HFF-Myc (cell line): ENCODE results near the gene PPIF.

Source experiments
- DNase-seq: peaks from one replicate; pipeline ENCODE4 v3.0.0-alpha.2; 2011; ENCODE audit warnings: low read depth; ENCODE audit errors: extremely low read depth
- H3K4me3 ChIP-seq: replicated peaks from 2 replicates; pipeline ENCODE4 v1.5.1; 2011; ENCODE audit warnings: low read depth, mild to moderate bottlenecking, control low read depth, low read length
- TF ChIP-seq, protein P1 (sequence below): IDR thresholded peaks from 2 replicates; pipeline ENCODE4 v1.5.1; 2012; ENCODE audit warnings: mild to moderate bottlenecking, low read depth, low read length, control low read depth; ENCODE audit errors: missing control alignments

The PPIF gene

DNA sequence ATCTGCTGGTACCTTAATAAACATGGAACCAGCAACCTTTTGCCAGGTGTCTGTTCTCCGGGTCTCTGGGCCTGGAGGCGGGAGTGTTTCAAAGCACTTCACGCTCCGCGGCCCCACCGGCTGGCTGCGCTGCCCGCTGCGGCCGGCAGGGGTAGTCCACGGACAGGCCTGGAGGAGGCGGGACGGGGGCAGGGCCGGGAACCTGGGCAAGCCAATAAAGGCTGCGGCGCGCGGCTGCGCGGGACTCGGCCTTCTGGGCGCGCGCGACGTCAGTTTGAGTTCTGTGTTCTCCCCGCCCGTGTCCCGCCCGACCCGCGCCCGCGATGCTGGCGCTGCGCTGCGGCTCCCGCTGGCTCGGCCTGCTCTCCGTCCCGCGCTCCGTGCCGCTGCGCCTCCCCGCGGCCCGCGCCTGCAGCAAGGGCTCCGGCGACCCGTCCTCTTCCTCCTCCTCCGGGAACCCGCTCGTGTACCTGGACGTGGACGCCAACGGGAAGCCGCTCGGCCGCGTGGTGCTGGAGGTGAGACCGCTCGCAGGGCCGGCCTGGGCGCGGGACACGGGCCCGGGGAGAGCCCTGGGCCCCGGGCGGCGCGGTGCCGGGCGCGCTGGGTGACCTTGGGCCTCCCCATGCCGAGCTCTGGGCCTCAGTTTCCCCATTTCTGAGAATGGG is at the start of gene PPIF:
Gene PPIF, plus strand, starts transcription at position 244 of the 668 bp plus-strand sequence. Its CDS starts 80 bp downstream, at position 324.
- peak; percentile 46 for DNase-seq
- H3K4me3 ChIP-seq: peak within 1 kb of the TSS; percentile 91
- TF ChIP-seq, protein P1, sequence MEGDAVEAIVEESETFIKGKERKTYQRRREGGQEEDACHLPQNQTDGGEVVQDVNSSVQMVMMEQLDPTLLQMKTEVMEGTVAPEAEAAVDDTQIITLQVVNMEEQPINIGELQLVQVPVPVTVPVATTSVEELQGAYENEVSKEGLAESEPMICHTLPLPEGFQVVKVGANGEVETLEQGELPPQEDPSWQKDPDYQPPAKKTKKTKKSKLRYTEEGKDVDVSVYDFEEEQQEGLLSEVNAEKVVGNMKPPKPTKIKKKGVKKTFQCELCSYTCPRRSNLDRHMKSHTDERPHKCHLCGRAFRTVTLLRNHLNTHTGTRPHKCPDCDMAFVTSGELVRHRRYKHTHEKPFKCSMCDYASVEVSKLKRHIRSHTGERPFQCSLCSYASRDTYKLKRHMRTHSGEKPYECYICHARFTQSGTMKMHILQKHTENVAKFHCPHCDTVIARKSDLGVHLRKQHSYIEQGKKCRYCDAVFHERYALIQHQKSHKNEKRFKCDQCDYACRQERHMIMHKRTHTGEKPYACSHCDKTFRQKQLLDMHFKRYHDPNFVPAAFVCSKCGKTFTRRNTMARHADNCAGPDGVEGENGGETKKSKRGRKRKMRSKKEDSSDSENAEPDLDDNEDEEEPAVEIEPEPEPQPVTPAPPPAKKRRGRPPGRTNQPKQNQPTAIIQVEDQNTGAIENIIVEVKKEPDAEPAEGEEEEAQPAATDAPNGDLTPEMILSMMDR: peak; percentile 90

DNA sequence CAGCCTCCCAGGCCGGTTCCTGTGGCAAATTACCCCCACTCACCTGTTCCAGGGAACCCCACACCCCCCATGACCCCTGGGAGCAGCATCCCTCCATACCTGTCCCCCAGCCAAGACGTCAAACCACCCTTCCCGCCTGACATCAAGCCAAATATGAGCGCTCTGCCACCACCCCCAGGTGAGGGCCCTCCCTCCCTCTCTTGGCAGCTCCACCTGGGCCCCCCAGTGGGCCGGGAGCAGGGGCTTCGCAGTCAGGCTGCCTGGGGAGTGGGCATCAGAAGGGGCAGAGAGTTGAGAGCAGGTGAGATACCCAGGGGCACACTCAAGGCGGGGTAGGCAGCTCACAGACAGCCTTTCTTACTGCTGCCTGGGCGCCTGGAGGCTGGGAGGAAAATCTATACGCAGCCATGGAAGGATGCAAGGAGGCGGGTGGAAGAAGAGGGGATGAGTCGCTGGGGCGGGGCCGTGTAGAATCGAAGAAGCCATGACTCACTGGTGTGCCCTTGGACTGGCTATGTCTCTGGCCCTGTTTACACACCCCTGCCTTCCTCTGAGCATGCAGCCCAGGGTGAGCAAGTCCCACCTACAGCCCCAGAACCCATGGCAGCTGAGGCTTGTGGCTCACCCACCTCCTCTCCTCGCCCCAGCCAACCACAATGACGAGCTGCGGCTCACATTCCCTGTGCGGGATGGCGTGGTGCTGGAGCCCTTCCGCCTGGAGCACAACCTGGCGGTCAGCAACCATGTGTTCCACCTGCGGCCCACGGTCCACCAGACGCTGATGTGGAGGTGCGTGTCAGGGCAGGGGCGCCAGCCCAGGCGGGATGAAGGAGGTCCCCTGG is 48.6 kb upstream of the PPIF start:
- no peak overlapping the region for H3K4me3 ChIP-seq
- peak; percentile 86 for DNase-seq

DNA sequence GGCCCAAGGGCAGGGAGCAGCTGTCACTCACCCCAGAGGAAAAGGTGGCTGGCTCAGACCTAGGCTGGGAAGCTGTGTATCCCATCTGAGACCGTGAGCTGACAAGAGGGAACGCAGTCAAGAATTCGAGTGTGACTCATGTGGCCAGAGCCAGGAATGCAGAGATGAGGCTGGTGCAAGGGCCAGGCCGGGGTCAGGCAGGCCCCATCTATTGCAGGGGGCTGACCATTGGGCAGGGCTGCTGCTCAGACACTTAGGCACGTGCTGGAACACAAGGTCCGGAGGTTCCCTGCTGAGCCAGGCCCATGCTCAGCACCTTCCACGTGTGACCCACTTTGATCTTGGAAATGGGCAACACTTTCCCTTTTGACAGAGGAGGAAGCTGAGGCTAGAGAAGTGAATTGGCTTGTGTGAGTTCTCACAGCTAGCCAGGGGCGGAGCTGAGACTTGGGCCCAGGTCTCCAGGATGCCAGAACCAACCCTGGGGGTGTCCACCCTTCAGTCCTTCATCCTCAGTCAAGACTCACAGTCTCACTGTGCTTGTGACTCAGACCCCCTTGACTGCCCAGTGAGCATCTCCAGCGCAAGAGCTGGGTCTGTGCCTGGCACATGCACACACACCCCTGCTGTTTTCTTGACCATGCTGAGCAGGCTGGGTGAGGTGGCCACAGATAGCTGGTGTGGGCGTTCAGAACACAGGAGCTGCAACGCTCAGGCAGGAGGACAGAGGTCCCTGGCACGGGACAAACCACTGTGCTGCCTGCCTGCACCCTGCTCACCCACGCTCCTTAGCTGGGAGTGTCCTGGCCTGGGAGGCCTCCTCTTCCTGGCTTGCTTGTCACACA is 47.6 kb upstream of the PPIF start:
- H3K4me3 ChIP-seq: no peak overlapping the region
- TF ChIP-seq, protein P1: no peak

More for the DNA sequence above, 48.6 kb upstream of the PPIF start:
- TF ChIP-seq, protein P1: no peak

DNA sequence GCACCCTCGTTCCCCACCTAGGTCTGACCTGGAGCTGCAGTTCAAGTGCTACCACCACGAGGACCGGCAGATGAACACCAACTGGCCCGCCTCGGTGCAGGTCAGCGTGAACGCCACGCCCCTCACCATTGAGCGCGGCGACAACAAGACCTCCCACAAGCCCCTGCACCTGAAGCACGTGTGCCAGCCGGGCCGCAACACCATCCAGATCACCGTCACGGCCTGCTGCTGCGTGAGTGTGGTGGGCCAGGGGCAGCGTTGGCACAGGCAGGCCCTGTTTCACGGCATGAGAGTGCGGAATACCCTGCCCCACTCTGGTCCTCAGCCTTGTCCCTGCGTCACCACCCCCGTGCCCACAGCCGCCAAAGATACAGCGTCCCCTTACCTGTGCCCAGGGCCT is 46.6 kb upstream of the PPIF start:
- no peak overlapping the region for H3K4me3 ChIP-seq
- TF ChIP-seq, protein P1: no peak
- no peak for DNase-seq

More for the DNA sequence above, 47.6 kb upstream of the PPIF start:
- DNase-seq: no peak

DNA sequence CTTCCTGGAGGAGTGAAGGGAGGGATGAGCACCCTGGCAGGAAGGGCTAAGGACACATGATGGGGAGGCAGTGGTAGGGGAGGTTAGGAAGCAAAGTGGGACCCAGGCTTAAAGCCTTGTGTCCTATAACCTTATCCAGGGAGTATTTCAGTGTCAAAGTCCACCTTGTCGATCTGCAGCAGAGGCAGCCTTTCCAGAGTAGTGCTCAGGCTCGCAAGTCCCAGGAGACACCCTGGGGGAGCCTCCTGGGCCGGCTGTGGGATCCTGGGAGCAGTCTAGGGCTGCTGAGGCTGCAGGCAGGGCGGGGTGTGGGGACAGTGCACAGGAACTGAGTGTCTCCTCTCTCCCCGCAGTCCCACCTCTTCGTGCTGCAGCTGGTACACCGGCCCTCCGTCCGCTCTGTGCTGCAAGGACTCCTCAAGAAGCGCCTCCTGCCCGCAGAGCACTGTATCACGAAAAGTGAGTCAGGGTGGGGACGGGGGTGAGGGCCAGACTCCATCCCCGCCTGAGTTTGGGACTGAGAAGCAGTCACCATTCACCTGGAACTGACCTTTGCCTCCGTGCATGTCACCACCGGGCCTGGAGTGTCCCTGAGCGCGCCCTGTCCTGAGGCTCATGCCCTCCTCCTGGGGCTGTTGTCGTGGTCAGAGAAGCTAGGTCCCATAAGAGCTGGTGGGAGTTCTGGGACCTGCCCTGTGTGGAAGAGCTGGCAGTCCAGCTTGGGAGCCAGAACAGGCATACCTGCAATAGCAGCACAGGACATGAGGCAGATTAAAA is 45.3 kb upstream of the PPIF start:
- TF ChIP-seq, protein P1: no peak
- no peak for DNase-seq
- no peak overlapping the region for H3K4me3 ChIP-seq
